Heart right ventricle (tissue), 16 donors: ENCODE results near the gene TIGAR. TPM values are rescaled to one million over a fixed set of nuclear protein-coding genes. Genes with fewer than 3 reads are reported as not detected.

Source experiments
- ATAC-seq, 8 donors: fragments of 200-7000 bp; cut with Tn5 transposase; one replicate each; pipeline ENCODE4 v1.9.1; 2020; ENCODE audit warnings: mild to moderate bottlenecking in 8 of 8, moderate library complexity in 8 of 8, moderate number of reproducible peaks in 1 of 8
- DNase-seq, 2 donors: peaks; one replicate each; pipeline ENCODE4 v3.0.0-alpha.2; 2020
- H3K27ac ChIP-seq, 10 donors: fragments of 200-600 bp; sonication (generic) in 2 of 10; one replicate each; pipeline versions ENCODE4 v1.5.0 to v1.8.0; 2020 to 2022; ENCODE audit warnings: mild to moderate bottlenecking in 3 of 10
- H3K27me3 ChIP-seq, 7 donors: fragments of 200-600 bp; one replicate each; pipeline ENCODE4 v1.8.0; 2021 to 2022; ENCODE audit warnings: mild to moderate bottlenecking in 2 of 7
- H3K36me3 ChIP-seq, 9 donors: fragments of 200-600 bp; sonication (generic) in 1 of 9; one replicate each; pipeline versions ENCODE4 v1.5.0 to v1.8.0; 2020 to 2022; ENCODE audit warnings: mild to moderate bottlenecking in 2 of 9
- H3K4me1 ChIP-seq, 9 donors: fragments of 200-600 bp; sonication (generic) in 1 of 9; one replicate each; pipeline versions ENCODE4 v1.5.0 to v1.8.0; 2020 to 2022; ENCODE audit warnings: mild to moderate bottlenecking in 4 of 9
- H3K4me3 ChIP-seq, 10 donors: fragments of 200-600 bp; sonication (generic) in 2 of 10; one replicate each; pipeline versions ENCODE4 v1.5.0 to v1.8.0; 2020 to 2022; ENCODE audit warnings: mild to moderate bottlenecking in 7 of 10, moderate library complexity in 2 of 10
- H3K9me3 ChIP-seq, 11 donors: fragments of 200-600 bp in 10 of 11; sonication (generic) in 2 of 11; one replicate each; pipeline versions ENCODE4 v1.5.0 to v1.8.0; 2013 to 2022; ENCODE audit warnings: mild to moderate bottlenecking in 2 of 11, control low read depth in 1 of 11, moderate library complexity in 1 of 11
- CTCF ChIP-seq, 9 donors: fragments of 200-600 bp; sonication (generic) in 2 of 9; IDR thresholded peaks; one replicate each; pipeline versions ENCODE4 v1.5.0 to v1.8.0; 2021 to 2022; ENCODE audit warnings: antibody characterized with exemption in 9 of 9, mild to moderate bottlenecking in 5 of 9, moderate library complexity in 1 of 9
- WGBS, 2 donors: extraction: QIAGEN DNeasy Blood & Tissue Kit; methylation state at CpG; one replicate each; pipeline ENCODE4 v1.1.7; 2013; ENCODE audit warnings: inconsistent platforms in 1 of 2; 5-methylcytosine and 5-hydroxymethylcytosine counted together
- intact Hi-C, 10 donors: fragments of 100-400 bp; cut with DNase I; formaldehyde crosslinking; loops; one replicate each; pipeline versions ENCODE4 v1.11.1 to v1.14.2; 2022
- polyA plus RNA-seq, 2 donors: library from polyadenylated mRNA; stranded (reverse); fragments of 200-250 nt; gene quantifications; one replicate each; pipeline ENCODE4 v1.2.3, GENCODE V29; 2013
- total RNA-seq, 10 donors: library from RNA; stranded (reverse); fragmentation: NEBNext Ultra II Directional in 3 of 10; extraction: Animal tissue kit (Norgen Biotek cat#: 25700) in 3 of 10; gene quantifications; one replicate each; pipeline versions ENCODE4 v1.2.1 to v1.2.4, GENCODE V29; 2021 to 2023
- donor health status: Arrhythmogenic right ventricular cardiomyopathy.
- donor health status: ischemic (EF 13 %, LVEDD 7.1; RV severe dilation, severe dysfunction).
- donor health status: healthy with polysubstance abuse.
- donor health status: DM: no; HTN: yes; CAD: no.
- donor health status: DM: no; HTN: no; CAD: no.
- donor health status: ischemic (EF 25% LVEDD 6.9; RV normal size, moderate dysfunction).
- donor health status: ischemic (EF 25% LVEDD 5.7; RV mildly dilated, moderate dysfunction).
- donor health status: healthy.
- donor health status: DM: yes; HTN: yes; CAD: no.
- donor health status: Ischemic cardiomyopathy.
- donor health status: ischemic (EF 35%, LVEDD 5.7; RV mildly dilated, moderate dysfunction).
- donor health status: nonischemic (EF 11% LVEDD 7.7; RV severe dilation, severe dysfunction).
- donor health status: DM: yes; HTN: yes; CAD: no.
- donor health status: PGD.
- donor health status: ischemic (EF 29% LVEDD 5.4; RV normal size, mild dysfunction).
- donor health status: nonischemic (EF 23%, LVEDD 6.1; RV moderate dilation, normal function).

TIGAR gene
- total and polyA plus RNA-seq, 12 donors, result 3.7 to 15.5 (median 13.1) TPM

DNA sequence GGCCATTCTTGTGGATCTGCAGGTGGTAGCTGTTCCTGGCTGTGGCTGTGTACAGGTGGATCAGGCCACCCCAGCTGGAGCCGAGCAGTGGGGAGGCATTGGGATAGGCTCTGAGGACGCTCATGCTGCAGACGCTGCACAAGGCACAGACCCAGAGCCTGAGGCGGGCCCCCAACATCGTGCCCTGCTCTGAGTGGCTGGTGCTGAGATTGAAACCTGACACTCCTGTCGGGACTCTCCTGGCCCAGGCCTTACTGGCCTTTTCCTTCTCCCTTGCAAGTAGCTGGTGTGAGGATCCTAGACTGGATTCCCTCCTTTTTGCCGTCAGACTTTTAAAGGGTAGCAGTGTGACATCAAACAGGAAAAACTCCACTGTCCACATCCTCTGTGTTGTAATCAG lies 58.4 kb downstream of the TIGAR start, which contains the start of gene FGF23:
FGF23 (minus strand) TSS at position 308 of the 400 bp plus-strand sequence; CDS start at position 178, 130 bp downstream.
- intact Hi-C loops, result no loop called here
- H3K27ac ChIP-seq, result no peak within 1 kb of the TSS
- 9 to 10% methylated on average over 7 of the region's 7 CpGs for whole genome bisulfite sequencing, 2 donors
- H3K4me3 ChIP-seq, result peak within 1 kb of the TSS in 1 of 10 donors; percentile 31
- H3K36me3 ChIP-seq, result no peaks in the 10 kb centered on the region
- DNase-seq, result peak; percentile 17 to 31
- peak in 7 of 8 donors; percentile 29 to 90 (median 71) for ATAC-seq
- TF ChIP-seq CTCF (IDR thresholded peaks at IDR 0.05), result no peak
- H3K27me3 ChIP-seq, result peaks cover 0 to 27% (median 6%) of the 10 kb centered on the region in 7 donors
- no peaks in the 10 kb centered on the region for H3K9me3 ChIP-seq
- no peaks in the 10 kb centered on the region for H3K4me1 ChIP-seq

- no peak for TF ChIP-seq CTCF (IDR thresholded peaks at IDR 0.05)
- H3K9me3 ChIP-seq, result no peaks in the 10 kb centered on the region
- ATAC-seq (no peak), DNase-seq (no peak)
- intact Hi-C loops, result no loop called here
- 87 to 88% methylated on average over 4 of the region's 4 CpGs for WGBS, 2 donors
- no peaks in the 10 kb centered on the region for H3K4me1 ChIP-seq
- H3K27me3 ChIP-seq, result peaks cover 0 to 23% (median 6%) of the 10 kb centered on the region in 7 donors
- H3K27ac ChIP-seq, result no peak overlapping the region
- no peak overlapping the region for H3K4me3 ChIP-seq
- H3K36me3 ChIP-seq, result no peaks in the 10 kb centered on the region
These were observed 59.3 kb downstream of the TIGAR start for GRCh38 chr12:4380332-4380731.

DNA sequence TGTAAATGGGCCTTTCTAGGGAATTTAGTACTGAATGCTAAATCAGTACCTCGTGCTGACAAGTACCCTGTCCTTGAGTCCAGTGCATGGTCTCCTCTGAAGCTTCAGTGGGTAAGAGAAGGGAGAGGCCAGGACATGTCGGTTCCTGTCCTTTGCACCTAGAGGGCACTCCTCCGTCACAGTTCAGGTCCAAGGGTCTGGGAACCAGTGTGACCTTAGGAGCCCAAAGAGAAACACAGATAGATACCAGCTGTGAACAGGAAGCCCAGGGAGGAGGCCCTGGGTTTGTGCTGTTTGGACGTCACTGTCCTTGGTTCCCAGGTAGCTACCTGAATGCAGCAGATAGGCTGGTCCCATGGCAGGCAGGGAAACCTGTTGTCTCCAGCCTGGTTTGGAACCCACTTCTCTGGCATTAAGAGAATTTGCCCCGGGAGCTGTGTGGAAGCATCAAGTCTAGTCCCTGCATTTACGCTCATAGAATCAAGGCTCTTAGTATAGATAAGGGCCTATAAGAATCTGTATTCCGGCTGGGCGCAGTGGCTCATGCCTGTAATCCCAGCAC lies 62.4 kb downstream of the TIGAR start:
- ATAC-seq (peak in 2 of 8 donors; percentile 52 to 57), DNase-seq (no peak)
- H3K4me1 ChIP-seq, result no peaks in the 10 kb centered on the region
- H3K27ac ChIP-seq, result no peak overlapping the region
- WGBS, 2 donors, result 76 to 79% methylated on average over 8 of the region's 8 CpGs
- no peaks in the 10 kb centered on the region for H3K36me3 ChIP-seq
- no peak overlapping the region for H3K4me3 ChIP-seq
- no peaks in the 10 kb centered on the region for H3K9me3 ChIP-seq
- peak in 4 of 9 donors; percentile 3 to 43 (median 12) for TF ChIP-seq CTCF (IDR thresholded peaks at IDR 0.05)
- peaks cover 0 to 23% (median 6%) of the 10 kb centered on the region in 7 donors for H3K27me3 ChIP-seq
- intact Hi-C loops, result no loop called here

- no peaks in the 10 kb centered on the region for H3K36me3 ChIP-seq
- ATAC-seq (no peak), DNase-seq (no peak)
- 86 to 89% methylated on average over 4 of the region's 4 CpGs for WGBS, 2 donors
- H3K4me1 ChIP-seq, result peaks cover 0 to 3% (median 0%) of the 10 kb centered on the region in 9 donors
- H3K9me3 ChIP-seq, result no peaks in the 10 kb centered on the region
- no peak for TF ChIP-seq CTCF (IDR thresholded peaks at IDR 0.05)
- no peak overlapping the region for H3K4me3 ChIP-seq
- no peak overlapping the region for H3K27ac ChIP-seq
- no peaks in the 10 kb centered on the region for H3K27me3 ChIP-seq
- intact Hi-C loops, result no loop called here
These were observed 65.8 kb downstream of the TIGAR start for GRCh38 chr12:4386801-4387200.
